Posterior cingulate gyrus (tissue), 11 donors: ENCODE measurements around the gene GLB1L2.
"Not testable (repeated sequence)": the region's sequence is repeated elsewhere in the genome, so short reads cannot be mapped to it uniquely, and the experiment has no call there.

Experiments
- DNase-seq, 10 donors: peaks; one replicate each; pipeline versions ENCODE4 v3.0.0 to v3.0.0-alpha.2; 2020 to 2021; ENCODE audit warnings: mixed read lengths in 3 of 10
- intact Hi-C: fragments of 100-400 bp; cut with DNase I; formaldehyde crosslinking; loops from one replicate; pipeline ENCODE4 v1.15.1; 2023

Gene GLB1L2, protein sequence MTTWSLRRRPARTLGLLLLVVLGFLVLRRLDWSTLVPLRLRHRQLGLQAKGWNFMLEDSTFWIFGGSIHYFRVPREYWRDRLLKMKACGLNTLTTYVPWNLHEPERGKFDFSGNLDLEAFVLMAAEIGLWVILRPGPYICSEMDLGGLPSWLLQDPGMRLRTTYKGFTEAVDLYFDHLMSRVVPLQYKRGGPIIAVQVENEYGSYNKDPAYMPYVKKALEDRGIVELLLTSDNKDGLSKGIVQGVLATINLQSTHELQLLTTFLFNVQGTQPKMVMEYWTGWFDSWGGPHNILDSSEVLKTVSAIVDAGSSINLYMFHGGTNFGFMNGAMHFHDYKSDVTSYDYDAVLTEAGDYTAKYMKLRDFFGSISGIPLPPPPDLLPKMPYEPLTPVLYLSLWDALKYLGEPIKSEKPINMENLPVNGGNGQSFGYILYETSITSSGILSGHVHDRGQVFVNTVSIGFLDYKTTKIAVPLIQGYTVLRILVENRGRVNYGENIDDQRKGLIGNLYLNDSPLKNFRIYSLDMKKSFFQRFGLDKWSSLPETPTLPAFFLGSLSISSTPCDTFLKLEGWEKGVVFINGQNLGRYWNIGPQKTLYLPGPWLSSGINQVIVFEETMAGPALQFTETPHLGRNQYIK

DNA sequence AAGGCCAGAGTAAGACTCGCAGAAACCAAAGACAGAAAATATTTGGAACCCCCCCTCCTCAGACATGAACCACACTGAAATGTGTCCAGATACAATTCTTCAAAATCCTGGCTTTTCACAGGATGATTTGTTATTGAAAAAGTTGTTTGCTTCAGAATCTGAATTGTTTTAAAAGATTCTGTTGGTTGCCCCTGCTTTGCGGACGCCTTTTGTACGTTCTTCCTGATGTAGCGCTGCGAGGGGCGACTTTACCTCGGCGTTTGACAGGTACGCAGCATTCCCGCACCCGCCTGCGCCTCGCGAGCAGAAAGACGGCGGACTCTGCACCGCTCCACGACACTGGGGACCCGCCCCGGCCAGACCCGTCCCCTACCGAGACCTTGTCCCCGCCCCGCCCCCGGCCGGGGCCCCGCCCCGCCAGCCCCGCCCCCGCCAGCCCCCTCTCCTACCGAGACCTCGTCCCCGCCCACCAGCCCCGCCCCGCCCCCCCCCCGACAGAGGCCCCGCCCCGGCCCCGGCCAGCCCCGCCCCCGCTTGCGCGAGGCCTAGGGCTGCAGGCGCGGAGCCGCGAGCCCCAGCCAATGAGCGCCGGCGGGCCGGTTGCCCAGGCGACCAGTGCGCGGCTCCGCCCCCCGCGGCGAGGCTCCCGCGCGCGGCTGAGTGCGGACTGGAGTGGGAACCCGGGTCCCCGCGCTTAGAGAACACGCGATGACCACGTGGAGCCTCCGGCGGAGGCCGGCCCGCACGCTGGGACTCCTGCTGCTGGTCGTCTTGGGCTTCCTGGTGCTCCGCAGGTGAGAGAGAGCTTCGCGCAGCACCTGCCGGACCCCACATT, at the start of gene GLB1L2:
GLB1L2 (plus strand) TSS at position 635 of the 835 bp plus-strand sequence; CDS start at position 709, 74 bp downstream.
- DNase-seq, result peak; percentile 42 to 97 (median 70)
- intact Hi-C loops, result no loop called here

DNA sequence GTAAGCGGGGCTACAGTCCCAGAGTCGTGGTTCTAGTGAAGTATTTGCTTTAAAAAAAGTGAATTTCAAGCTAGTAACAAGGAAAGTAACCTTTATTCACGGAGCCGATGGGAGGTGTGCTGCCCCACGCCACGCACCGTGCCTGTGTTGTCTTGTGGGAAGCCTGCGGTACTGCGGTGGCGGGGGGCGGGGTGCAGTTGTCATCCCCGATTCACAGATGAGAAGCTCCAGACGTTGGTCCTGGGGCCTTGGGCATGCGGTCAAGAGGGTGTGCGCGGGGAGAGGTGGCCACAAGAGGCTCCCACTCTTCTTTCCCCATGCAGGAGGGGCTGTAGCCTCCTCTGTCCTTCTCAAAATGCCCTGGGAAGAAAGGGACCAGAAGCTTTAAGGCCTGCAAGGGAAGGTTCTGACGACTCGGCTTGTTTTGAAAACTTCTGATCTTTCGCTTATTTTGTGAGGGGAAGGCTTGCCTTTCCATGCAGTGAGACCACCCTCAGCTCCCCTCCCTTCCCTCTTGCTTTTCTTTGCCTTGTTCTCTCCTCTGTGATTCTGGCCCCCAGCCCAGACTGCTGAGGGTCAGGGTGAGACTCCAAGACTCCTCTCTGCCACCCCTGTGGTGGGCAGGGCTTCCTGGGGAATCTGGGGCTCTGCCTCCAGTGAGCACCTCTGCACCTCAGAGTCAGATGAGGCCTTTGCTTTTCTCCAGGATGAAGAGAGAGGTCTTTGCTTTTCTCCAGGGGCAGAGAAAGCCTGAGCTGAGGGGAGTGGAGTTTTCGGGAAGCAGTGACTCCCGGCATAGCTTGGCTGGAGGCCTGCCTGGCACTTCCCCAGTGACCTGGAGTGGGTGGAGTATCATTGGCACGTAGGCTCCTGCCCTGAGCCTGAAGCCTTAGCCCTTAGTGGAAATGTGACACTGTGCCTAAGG, 49.4 kb upstream of the GLB1L2 start:
- intact Hi-C loops, result no loop called here
- DNase-seq, result peak in 2 of 10 donors; percentile 57 to 66

DNA sequence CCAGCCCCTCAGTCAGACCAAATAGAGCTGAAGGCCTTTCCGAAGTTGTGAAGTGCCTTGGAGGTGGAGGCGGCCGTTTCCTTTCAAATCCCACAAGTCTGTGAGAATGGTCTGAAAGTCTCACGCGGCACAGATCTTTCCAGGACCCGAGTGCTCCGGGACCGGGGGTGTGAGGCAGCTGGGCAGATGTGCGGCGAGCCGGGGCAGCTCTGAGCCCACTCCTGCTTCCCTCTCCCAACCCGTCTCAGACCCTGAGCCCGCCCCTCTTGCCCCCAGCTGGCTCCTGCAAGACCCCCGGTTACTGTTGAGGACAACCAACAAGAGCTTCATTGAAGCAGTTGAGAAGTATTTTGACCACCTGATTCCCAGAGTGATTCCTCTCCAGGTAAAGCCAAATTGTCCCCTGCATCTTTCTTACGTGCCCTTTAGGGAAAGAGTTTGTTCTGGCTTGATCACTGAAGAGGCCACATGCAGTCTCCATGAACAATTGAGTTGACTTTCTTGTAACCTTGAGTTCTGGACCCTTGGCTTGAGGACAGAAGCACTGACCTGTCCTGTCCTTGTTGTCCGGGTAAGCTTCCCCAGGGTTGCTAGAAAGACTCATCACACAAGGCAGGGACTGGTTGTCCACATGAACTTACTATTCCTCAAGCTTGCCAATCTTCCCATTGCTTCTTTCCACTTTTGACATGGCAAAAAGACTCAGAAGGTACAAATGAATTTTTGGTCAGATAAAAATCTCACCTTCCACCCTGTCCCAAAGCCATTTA, 48.1 kb upstream of the GLB1L2 start:
- intact Hi-C loops, result no loop called here
- peak in 2 of 10 donors; percentile 42 to 59 for DNase-seq

DNA sequence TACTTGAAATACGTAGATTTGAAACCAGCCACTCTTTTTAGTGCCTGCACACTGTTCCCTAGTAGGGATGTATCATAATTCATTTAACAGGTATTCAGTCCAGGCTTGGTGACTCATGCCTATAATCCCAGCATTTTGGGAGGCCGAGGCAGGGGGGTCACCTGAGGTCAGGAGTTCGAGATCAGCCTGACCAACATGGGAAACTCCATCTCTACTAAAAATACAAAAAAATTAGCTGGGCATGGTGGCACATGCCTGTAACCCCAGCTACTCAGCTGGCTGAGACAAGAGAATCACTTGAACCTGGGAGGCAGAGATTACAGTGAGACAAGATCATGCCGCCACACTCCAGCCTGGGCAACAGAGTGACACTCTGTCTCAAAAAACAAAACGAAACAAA, 47.4 kb upstream of the GLB1L2 start:
- intact Hi-C loops, result not testable (repeated sequence)
- peak in 1 of 10 donors; percentile 15 for DNase-seq

DNA sequence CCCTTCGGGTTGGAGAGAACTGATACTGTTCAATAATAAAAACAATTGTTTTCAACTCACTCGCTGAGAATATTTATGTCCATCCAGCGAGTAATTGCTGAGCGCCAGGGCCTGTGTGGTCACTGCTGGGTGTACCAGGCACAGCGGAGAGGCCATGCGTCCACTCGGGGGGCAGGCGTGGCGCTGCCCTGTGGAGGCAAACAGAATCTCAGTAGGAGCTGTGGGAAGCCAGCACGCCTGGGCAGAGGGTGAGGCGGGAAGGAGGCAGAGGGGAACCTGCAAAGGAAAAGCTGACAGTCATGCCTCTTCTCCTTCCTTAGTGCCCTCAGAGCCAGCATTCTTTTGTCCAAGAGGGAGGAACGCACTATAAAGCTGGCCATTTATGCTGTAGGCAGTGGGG, 44.2 kb upstream of the GLB1L2 start:
- intact Hi-C loops, result no loop called here
- no peak for DNase-seq

DNA sequence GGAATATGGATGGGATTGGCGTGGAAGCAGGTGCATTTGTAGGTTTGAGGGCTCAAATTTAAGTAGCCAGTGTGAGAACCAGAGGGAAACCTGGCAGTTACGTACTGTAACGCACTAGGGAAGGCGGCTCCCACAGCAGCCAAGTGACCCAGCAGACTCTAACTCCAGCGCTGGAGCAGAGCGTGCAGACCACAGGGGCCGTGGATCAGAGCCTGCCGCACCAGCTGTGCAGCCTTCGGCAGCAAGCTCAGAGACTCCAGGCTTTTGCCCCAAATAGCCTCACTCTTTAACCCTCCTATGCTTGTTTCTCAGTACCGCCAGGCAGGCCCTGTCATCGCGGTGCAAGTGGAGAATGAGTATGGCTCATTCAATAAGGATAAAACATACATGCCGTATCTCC, 43.3 kb upstream of the GLB1L2 start:
- intact Hi-C loops, result no loop called here
- DNase-seq, result peak in 1 of 10 donors; percentile 58

DNA sequence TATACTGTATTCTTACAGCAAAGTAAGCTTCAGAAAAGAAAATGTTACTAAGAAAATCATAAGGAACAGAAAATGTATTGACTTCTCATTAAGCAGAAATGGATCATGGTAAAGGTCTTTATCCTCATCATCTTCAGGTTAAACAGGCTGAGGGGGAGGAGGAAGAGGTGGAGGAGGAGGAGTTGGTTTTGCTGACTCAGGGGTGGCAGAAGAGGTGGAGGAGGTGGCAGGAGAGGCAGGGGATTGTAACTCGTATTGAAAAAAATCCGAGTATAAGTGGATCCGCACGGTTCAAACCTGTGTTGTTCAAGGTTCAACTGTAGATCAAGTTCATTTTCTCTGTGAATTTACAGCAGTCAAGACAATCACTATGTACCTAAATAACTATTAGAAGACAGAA, 42.6 kb upstream of the GLB1L2 start:
- intact Hi-C loops, result no loop called here
- no peak for DNase-seq

DNA sequence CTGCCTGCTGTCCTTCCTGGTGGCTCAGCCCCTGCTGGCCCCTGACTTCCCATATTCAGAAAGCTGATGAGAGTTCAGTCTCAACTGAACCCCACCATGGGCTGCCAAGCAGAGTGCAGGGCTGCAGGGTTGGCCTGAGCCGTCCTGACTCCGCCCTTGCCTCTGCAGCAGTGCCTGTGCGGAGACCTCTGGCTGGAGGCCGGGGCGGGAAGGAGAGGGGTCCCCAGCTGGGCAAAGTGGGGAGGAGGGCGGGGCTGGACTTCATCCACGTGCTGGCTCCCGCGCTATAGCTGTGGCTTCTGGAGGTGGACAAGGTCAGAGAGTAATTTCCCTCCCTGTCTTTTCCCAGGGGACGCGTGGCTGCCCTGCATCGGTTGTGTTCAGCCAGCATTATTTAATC, 42.0 kb upstream of the GLB1L2 start:
- intact Hi-C loops, result no loop called here
- peak in 1 of 10 donors; percentile 82 for DNase-seq

DNA sequence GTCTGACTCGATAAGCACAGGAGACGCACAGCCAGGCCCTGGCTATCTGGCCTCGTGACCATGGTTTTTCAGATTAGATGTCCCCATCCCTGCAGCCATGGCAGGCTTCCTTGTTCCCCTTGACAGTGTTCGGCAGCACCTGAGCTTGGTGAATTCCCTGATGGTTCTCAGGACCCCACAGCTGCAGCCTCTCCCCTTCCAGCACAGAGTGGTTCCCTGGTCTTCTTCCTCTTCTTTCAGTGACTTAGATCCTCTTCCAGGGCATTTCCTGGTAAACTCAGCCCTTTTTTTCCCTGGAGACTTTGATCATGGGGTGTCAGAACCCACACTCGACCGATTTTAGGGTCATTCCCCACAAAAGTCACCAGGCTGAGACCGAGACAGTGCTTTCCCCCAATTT, 41.1 kb upstream of the GLB1L2 start:
- peak in 1 of 10 donors; percentile 50 for DNase-seq
- intact Hi-C loops, result no loop called here

DNA sequence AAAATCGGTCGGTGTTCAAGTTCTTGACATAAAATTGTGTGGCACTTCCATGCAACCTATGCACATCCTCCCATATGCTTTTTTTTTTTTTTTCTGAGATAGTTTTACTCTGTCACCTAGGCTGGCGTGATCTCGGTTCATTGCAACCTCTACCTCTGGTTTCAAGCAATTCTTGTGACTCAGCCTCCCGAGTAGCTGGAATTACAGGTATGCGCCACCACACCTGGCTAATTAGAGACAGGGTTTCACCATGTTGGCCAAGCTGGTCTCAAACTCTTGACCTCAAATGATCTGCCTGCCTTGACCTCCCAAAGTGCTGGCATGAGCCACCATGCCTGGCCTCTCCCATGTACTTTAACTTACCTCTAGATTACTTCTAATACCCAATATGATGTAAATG, 40.6 kb upstream of the GLB1L2 start:
- intact Hi-C loops, result no loop called here
- no peak for DNase-seq

DNA sequence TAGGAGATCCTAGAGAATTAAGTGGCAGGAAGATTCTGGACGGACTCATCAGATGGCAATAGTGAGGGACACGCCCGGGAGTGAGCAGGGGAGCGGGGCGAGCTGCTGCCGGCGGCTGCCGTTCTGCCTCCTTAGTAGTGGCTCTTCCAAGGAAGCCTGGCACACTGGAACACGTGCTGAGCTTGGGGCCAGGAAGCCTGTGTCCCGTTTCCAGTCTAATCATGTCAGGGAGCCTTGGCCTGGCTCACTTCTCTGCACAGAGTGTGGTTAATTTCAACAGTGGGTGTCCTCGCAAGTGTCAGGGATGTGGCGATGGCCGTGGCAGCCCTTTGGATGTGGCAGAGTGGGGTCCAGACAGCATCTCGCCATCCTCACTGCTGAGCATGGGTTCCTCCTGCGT, 39.1 kb upstream of the GLB1L2 start:
- DNase-seq, result no peak
- intact Hi-C loops, result no loop called here

DNA sequence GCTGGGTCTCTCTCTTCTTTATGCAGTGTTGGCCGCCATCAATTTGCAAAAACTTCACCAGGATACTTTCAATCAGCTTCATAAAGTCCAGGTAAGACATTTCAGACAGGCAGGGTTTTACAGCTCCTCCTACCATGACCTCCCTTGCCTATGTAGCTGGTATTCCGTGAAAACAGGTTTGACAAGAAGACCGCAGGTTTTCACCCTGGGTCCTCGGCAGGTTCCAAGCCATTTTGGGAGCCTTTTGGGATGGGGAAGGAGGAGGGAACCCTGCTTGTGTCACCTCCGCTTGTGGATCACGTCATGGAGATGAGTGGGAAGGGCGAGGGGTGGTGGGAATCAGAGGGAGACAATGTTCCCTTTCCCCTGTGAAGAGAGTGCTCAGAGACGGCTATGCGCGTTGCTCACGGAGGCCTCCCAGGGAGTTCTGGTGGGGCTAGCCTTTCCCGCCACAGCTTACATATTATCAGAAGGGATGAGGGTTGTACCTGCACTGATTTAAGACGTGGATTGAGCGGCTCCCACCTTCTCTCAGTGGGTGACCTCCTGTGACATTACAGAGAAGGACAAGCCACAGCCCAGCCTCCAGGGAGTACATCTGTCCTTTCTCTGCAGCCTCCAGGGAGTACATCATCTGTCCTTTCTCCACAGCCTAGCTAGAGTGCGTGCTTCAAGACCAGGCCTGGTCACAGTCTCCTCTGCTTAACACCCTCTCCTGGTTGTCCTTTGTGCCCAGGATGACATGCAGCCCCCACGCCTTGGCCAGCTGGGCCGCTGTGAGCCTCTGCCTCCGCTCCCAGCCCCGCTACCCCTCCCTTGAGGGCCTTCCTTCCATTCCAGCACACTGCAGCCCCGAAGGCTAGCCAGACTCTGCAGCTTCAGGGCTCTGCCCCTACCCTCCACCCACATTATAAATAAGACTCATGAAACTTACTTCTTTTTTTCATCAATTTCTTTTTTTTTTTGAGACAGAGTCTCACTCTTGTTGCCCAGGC, 38.4 kb upstream of the GLB1L2 start:
- intact Hi-C loops, result no loop called here
- no peak for DNase-seq

DNA sequence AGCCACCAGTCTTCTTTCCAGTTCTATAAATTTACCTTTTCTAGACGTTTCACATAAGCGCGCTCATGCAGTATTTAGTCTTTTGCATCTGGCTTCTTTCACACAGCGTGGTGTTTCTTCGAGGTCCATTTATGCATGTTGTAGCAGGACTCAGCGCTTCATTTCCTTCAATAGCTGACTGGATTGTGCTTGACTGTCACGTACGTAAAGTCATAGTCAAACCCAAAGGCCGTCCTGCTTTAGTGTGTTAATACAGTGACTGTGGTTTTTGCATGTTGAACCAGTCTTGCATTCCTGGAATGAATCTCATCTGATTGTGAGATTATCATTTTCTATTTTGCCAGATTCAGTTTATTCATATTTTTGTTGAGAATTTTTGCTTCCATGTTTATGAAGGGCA, 37.1 kb upstream of the GLB1L2 start:
- intact Hi-C loops, result no loop called here
- DNase-seq, result no peak

DNA sequence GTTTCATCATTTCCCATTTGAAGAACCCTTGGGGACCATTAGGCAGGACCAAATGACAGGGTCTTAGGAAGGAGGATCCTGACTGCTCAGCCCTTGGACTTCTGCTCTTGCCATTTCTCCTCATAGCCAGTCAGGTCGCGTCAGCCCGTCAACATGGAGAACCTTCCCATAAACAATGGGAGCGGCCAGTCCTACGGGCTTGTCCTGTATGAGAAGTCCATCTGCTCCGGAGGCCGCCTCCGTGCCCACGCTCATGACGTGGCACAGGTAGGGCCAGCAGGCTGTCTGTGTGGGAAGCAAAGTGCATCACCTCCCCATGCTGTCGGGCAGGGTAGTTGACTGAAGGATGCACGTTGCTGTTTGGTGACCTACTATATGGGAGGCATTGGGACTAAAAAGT, 19.6 kb upstream of the GLB1L2 start:
- intact Hi-C loops, result no loop called here
- no peak for DNase-seq

DNA sequence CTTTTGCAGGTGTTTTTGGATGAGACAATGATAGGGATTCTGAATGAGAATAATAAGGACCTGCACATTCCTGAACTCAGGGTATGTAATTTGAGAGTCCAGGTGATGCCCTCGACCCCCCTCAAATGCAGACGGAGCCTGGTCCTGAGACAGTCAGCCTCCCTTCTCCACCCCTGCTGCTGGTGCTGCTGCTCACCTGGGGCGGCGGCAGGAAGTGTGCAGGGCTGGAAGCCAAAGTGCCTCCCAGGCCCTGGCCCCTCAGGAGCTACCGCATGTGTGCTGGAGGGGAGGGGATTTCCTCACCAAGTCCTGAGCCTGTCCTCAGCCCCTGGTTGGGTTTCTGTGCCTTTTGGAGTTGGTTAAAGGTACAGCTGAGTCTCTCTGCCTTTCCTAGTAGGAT, 19.0 kb upstream of the GLB1L2 start:
- no peak for DNase-seq
- intact Hi-C loops, result no loop called here

DNA sequence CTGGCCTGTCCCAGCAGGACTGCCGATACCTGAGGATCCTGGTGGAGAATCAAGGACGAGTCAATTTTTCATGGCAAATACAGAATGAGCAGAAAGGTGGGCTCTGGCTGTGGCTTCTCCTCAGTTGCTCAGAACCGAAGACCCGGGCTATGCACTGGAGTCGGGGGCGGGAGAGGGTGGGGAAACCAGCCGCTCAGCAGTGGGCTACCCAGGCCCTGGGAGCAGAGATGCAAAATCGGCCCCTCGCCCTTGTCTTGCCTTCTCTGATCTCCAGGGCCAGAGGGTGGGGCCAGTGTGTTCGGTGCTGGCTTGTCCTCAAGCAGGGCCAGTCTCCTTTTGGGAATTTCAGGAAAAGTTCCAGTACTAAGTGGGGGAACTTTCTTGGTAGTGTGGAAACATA, 18.4 kb upstream of the GLB1L2 start:
- intact Hi-C loops, result no loop called here
- DNase-seq, result no peak

DNA sequence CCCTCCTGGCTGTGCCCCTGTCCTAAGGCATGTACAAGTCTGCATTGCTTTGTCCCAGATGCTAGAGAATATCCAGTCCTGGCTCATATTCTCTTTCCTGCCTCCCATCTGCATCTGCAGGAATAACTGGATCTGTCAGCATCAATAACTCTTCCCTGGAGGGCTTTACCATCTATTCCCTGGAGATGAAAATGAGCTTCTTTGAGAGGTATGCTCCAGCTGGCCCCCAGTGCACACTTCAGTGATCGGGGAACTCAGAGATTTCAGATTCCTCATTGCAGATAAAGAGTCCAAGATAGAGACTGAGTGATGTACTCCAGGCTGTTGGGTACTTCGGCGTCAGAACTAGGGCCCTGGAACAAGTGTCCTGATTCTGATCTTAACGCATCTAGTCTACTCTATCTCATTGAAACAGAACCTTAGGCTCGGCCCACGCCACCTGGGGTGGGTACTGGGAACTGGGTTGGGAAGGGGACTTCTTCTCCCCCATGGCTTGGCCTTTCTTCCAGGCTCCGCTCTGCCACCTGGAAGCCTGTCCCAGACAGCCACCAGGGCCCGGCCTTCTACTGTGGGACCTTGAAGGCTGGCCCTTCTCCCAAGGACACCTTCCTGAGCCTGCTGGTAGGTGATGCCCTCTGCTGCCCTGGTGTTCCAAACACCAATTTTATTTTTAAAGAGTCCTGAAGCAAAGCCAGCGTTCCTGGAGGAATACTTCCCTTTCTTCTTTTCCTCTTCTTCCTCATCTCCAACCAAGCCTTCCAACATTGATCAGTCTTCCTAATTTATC, 17.8 kb upstream of the GLB1L2 start:
- DNase-seq, result no peak
- intact Hi-C loops, result no loop called here
